ENCODE measurements around the gene NEXN.

DNA sequence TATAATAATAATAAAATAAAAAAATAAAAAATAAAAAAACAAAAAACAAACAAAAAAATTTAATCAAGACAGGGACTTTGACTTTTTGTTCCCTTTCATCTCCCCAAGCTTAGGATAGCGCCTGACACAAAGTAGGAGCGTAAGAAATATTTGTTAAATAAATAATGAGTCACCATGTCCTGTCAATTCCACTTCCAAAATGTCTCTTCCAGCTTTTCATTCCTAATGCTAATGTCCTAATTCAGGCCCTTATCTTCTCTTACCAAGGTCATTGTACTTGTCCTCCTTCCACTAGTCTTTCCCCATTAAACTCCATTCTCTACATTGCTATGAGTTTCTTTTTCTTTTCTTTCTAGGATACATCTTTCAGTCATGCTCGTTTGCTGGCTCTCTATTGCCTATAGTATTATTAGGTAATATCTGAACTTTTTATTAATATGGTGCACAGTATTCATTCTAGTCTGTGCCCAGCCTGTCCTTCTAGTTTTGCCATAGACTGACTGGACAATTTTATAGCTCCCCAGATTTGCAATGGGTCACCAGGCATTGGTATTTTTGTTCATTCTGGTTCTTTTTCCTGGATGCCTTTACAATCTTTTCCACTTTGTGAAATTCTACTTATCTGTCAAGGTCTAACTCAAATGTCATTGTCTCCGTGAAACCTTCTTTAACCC lies 11.4 kb downstream of the NEXN start:
- TF ChIP-seq, protein P1, sequence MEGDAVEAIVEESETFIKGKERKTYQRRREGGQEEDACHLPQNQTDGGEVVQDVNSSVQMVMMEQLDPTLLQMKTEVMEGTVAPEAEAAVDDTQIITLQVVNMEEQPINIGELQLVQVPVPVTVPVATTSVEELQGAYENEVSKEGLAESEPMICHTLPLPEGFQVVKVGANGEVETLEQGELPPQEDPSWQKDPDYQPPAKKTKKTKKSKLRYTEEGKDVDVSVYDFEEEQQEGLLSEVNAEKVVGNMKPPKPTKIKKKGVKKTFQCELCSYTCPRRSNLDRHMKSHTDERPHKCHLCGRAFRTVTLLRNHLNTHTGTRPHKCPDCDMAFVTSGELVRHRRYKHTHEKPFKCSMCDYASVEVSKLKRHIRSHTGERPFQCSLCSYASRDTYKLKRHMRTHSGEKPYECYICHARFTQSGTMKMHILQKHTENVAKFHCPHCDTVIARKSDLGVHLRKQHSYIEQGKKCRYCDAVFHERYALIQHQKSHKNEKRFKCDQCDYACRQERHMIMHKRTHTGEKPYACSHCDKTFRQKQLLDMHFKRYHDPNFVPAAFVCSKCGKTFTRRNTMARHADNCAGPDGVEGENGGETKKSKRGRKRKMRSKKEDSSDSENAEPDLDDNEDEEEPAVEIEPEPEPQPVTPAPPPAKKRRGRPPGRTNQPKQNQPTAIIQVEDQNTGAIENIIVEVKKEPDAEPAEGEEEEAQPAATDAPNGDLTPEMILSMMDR (IDR thresholded peaks at IDR 0.05) = no peak
- no peak for TF ChIP-seq POLR2A (IDR thresholded peaks at IDR 0.05)

All from Peyer's patch (tissue), 4 donors.